IMR-90 (cell line): Measurements from ENCODE around the gene MYH10.

ENCODE experiments used
- BHLHE40 ChIP-seq: fragments of 150-350 bp; IDR thresholded peaks from 2 replicates; pipeline ENCODE4 v1.6.1; 2016; ENCODE audit warnings: mild to moderate bottlenecking, low read depth, low read length
- MAFK ChIP-seq: IDR thresholded peaks from 2 replicates; pipeline ENCODE4 v1.6.1; 2012; ENCODE audit warnings: low read depth, low read length, improper control_type of control experiment
- MAZ ChIP-seq: IDR thresholded peaks from 2 replicates; pipeline ENCODE4 v1.6.1; 2012; ENCODE audit warnings: low read depth, mild to moderate bottlenecking, low read length, improper control_type of control experiment, moderate library complexity, borderline replicate concordance
- MXI1 ChIP-seq: IDR thresholded peaks from 2 replicates; pipeline ENCODE4 v1.6.1; 2012; ENCODE audit warnings: low read depth, mild to moderate bottlenecking, low read length, moderate library complexity, borderline replicate concordance
- POLR2A ChIP-seq: IDR thresholded peaks from 2 replicates; pipeline ENCODE4 v1.6.1; 2012; ENCODE audit warnings: mild to moderate bottlenecking, low read depth, low read length
- RAD21 ChIP-seq: IDR thresholded peaks from 2 replicates; pipeline ENCODE4 v1.6.1; 2012; ENCODE audit warnings: low read length, improper control_type of control experiment
- RCOR1 ChIP-seq: IDR thresholded peaks from 2 replicates; pipeline ENCODE4 v1.6.1; 2012; ENCODE audit warnings: mild to moderate bottlenecking, low read length, improper control_type of control experiment; ENCODE audit not compliant: insufficient replicate concordance
- TF ChIP-seq, protein P1 (sequence below): conservative IDR thresholded peaks from 2 replicates; pipeline ENCODE4 v1.5.1; 2012; ENCODE audit warnings: mild to moderate bottlenecking, low read depth, low read length, improper control_type of control experiment
- TF ChIP-seq, protein P2 (sequence below): fragments of 150-350 bp; IDR thresholded peaks from 2 replicates; pipeline ENCODE4 v1.6.1; 2017; ENCODE audit warnings: mild to moderate bottlenecking, antibody characterized with exemption, low read length, low read depth

DNA sequence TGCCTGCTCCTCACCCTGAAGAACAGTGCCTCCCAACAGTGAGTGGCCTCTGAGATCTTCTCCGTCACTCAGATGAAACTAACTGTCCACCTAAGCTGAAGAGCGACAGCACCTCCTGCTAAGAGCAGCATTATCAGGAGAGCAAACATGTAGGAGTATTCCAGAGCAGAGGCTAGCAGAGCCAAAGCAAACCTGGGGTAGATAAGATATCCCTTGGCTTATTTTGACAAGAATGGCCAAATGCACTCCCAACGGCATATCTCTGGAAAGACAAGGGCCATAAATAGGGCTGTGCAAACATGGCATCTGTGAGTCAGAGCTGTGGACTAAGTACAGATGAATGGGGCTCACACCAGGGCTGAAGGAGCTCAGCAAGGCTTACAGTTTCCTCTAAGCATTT, 98.5 kb downstream of the MYH10 start:
- TF ChIP-seq, protein P1, sequence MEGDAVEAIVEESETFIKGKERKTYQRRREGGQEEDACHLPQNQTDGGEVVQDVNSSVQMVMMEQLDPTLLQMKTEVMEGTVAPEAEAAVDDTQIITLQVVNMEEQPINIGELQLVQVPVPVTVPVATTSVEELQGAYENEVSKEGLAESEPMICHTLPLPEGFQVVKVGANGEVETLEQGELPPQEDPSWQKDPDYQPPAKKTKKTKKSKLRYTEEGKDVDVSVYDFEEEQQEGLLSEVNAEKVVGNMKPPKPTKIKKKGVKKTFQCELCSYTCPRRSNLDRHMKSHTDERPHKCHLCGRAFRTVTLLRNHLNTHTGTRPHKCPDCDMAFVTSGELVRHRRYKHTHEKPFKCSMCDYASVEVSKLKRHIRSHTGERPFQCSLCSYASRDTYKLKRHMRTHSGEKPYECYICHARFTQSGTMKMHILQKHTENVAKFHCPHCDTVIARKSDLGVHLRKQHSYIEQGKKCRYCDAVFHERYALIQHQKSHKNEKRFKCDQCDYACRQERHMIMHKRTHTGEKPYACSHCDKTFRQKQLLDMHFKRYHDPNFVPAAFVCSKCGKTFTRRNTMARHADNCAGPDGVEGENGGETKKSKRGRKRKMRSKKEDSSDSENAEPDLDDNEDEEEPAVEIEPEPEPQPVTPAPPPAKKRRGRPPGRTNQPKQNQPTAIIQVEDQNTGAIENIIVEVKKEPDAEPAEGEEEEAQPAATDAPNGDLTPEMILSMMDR, result no peak
- TF ChIP-seq MXI1 (no peak), BHLHE40 (no peak), POLR2A (no peak), RAD21 (no peak), MAZ (no peak), RCOR1 (no peak), MAFK (no peak)
- TF ChIP-seq, protein P2, sequence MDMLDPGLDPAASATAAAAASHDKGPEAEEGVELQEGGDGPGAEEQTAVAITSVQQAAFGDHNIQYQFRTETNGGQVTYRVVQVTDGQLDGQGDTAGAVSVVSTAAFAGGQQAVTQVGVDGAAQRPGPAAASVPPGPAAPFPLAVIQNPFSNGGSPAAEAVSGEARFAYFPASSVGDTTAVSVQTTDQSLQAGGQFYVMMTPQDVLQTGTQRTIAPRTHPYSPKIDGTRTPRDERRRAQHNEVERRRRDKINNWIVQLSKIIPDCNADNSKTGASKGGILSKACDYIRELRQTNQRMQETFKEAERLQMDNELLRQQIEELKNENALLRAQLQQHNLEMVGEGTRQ, result no peak
